ENCODE measurements around the gene KCNK18. TPM values are rescaled to one million over a fixed set of nuclear protein-coding genes. Genes with fewer than 3 reads are reported as not detected.

The KCNK18 gene
- total and polyA plus RNA-seq, 10 of the 15 experiments (the other 5 are each of a cell fraction or from before 2014, with no cell fraction given) = not detected

DNA sequence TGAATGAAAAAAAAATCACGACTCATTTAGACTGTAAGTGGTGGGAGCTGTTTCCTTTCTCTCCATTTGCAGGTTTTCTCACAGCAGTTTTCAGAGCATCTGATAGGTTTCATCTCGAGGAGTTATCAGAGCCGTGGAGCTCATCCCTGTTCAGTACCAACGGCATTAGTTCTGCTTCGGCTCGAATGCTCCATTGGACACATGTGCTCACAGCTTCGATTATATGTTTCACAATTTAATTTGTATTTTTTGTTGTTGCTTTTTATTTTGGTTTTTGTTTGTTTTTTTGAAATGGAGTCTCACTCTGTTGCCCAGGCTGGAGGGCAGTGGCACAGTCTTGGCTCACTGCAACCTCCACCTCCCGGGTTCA, 45.2 kb downstream of the KCNK18 start (continued):
- TF ChIP-seq, protein P1, sequence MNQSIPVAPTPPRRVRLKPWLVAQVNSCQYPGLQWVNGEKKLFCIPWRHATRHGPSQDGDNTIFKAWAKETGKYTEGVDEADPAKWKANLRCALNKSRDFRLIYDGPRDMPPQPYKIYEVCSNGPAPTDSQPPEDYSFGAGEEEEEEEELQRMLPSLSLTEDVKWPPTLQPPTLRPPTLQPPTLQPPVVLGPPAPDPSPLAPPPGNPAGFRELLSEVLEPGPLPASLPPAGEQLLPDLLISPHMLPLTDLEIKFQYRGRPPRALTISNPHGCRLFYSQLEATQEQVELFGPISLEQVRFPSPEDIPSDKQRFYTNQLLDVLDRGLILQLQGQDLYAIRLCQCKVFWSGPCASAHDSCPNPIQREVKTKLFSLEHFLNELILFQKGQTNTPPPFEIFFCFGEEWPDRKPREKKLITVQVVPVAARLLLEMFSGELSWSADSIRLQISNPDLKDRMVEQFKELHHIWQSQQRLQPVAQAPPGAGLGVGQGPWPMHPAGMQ (IDR thresholded peaks at IDR 0.05; ENCODE audit: borderline replicate concordance) = no peak

DNA sequence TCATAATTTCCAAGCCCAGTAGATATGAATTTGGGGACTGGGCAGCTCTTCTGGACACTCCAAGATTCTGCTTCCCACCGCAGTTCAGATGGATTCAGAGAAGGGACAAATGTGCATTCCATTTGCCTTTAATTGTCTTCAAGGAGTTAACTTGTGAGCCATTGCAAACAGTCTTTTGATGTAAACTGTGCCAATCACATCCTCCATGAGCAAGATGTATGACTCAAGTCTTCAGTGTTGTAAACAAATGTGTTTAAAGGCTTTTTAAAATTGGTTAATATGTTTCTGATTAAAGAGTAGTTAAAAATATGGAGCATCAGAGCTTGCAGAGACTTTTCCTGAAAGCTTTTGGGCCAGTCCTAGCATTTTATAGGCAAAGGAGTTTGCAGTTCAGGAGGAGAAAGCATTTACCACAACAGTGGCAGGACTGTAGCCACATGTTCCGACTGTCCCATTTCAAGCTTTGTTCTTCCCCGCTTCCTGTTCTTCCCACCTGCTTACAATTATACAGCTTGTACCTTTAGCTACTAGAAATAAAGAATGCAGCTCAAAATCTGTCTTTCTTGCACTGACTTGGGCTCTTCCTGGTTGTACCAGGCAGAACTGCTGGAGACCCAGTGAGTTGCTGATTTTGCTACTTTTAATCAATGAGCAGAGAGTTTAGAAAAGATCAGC, 49.8 kb downstream of the KCNK18 start:
- Histone ChIP-seq H3K9ac (ENCODE audit: control insufficient read depth, insufficient read depth, low read length) (no peak overlapping the region), H4K20me1 (ENCODE audit: control insufficient read depth, insufficient read depth) (no peaks in the 10 kb centered on the region), H3K27me3 (replicated peaks in 1 of 2; ENCODE audit: control insufficient read depth in 2 of 2, insufficient read depth in 2 of 2, low read length in 1 of 2) (peaks cover 0 to 2% of the 10 kb centered on the region in 2 experiments; a peak in 3 of 4 replicates), H3K4me3 (no peak overlapping the region), H3K9me3 (replicated peaks; ENCODE audit: control insufficient read depth, insufficient read depth, low read length) (no peaks in the 10 kb centered on the region), H2AFZ (ENCODE audit: control insufficient read depth, low read depth, low read length) (no peak overlapping the region), H3K4me1 (ENCODE audit: control insufficient read depth, insufficient read depth, low read length) (no peaks in the 10 kb centered on the region), H3K36me3 (ENCODE audit: control insufficient read depth in 2 of 2, insufficient read depth in 2 of 2, low read length in 1 of 2) (no peaks in the 10 kb centered on the region), H3K4me2 (ENCODE audit: control insufficient read depth, insufficient read depth) (no peak overlapping the region), H3K27ac (ENCODE audit: control insufficient read depth, insufficient read depth) (no peak overlapping the region), H3K79me2 (ENCODE audit: control insufficient read depth, insufficient read depth, low read length) (no peaks in the 10 kb centered on the region)
- intact Hi-C loops (cut with micrococcal nuclease; ENCODE audit: unreplicated experiment) = no loop called here
- CTCF ChIA-PET = interaction anchor here (0.6 kb wide), 1 partner anchor 84 kb away, joined by 3 read pairs; no protein-coding TSS in a partner anchor
- TF ChIP-seq SREBF2 (IDR thresholded peaks at IDR 0.05; ENCODE audit: low read length) = no peak
- ATAC-seq (no peak), DNase-seq (ENCODE audit: low read depth, low spot score) (no peak), FAIRE-seq (no peak)
- SMC1A ChIA-PET (ENCODE audit: uncharacterized antibody, unreplicated experiment) = interaction anchor here (0.7 to 1.3 kb wide), 3 partner anchors 37 to 233 kb away, joined by 3 to 4 read pairs (median 3); no protein-coding TSS in a partner anchor
- in situ Hi-C loops (cut with MboI) = no loop called here
- 22% methylated on average over 3 of the region's 3 CpGs for WGBS (ENCODE audit: insufficient coverage, insufficient replicate concordance, low lambda C conversion rate, missing lambda C conversion rate)
- RAD21 ChIA-PET (ENCODE audit: unreplicated experiment) = no interaction called here
- BruUV-seq (replicated peaks) = no TSS peak
- POLR2A ChIA-PET = no interaction called here

Data from GM12878 (cell line).